ENCODE results near the gene LZTFL1. TPM values are rescaled to one million over a fixed set of nuclear protein-coding genes. Genes with fewer than 3 reads are reported as not detected.

LZTFL1 gene
- total RNA-seq, 1 experiment from 2014 or later = 9.1 TPM

DNA sequence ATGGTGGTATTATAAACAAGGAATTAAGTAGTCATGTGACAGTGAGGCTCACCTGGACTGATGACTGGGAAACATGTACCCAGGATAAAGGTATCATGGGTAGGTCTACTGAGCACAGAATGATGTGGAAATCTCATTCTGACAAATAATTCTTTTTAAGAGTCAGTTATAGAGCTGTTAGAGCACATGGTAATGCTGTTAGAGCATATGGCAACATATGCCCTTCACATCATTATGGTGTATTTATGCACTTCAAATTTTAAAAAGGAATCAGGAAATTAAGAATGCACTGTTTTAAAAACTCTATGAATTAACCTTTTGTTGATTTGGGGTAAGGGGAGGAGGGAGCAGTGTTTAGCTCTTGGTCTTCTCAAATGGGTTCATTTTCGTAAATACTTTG lies 47.3 kb downstream of the LZTFL1 start (continued):
- TF ChIP-seq, protein P1, sequence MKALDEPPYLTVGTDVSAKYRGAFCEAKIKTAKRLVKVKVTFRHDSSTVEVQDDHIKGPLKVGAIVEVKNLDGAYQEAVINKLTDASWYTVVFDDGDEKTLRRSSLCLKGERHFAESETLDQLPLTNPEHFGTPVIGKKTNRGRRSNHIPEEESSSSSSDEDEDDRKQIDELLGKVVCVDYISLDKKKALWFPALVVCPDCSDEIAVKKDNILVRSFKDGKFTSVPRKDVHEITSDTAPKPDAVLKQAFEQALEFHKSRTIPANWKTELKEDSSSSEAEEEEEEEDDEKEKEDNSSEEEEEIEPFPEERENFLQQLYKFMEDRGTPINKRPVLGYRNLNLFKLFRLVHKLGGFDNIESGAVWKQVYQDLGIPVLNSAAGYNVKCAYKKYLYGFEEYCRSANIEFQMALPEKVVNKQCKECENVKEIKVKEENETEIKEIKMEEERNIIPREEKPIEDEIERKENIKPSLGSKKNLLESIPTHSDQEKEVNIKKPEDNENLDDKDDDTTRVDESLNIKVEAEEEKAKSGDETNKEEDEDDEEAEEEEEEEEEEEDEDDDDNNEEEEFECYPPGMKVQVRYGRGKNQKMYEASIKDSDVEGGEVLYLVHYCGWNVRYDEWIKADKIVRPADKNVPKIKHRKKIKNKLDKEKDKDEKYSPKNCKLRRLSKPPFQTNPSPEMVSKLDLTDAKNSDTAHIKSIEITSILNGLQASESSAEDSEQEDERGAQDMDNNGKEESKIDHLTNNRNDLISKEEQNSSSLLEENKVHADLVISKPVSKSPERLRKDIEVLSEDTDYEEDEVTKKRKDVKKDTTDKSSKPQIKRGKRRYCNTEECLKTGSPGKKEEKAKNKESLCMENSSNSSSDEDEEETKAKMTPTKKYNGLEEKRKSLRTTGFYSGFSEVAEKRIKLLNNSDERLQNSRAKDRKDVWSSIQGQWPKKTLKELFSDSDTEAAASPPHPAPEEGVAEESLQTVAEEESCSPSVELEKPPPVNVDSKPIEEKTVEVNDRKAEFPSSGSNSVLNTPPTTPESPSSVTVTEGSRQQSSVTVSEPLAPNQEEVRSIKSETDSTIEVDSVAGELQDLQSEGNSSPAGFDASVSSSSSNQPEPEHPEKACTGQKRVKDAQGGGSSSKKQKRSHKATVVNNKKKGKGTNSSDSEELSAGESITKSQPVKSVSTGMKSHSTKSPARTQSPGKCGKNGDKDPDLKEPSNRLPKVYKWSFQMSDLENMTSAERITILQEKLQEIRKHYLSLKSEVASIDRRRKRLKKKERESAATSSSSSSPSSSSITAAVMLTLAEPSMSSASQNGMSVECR (CRISPR knock-in tag; IDR thresholded peaks at IDR 0.05; ENCODE audit: borderline replicate concordance) = no peak
- no peak for TF ChIP-seq NFYB (CRISPR knock-in tag; conservative IDR thresholded peaks at IDR 0.05; ENCODE audit: low read depth)
- TF ChIP-seq, protein P2, sequence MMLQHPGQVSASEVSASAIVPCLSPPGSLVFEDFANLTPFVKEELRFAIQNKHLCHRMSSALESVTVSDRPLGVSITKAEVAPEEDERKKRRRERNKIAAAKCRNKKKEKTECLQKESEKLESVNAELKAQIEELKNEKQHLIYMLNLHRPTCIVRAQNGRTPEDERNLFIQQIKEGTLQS (CRISPR knock-in tag; conservative IDR thresholded peaks at IDR 0.05) = no peak

DNA sequence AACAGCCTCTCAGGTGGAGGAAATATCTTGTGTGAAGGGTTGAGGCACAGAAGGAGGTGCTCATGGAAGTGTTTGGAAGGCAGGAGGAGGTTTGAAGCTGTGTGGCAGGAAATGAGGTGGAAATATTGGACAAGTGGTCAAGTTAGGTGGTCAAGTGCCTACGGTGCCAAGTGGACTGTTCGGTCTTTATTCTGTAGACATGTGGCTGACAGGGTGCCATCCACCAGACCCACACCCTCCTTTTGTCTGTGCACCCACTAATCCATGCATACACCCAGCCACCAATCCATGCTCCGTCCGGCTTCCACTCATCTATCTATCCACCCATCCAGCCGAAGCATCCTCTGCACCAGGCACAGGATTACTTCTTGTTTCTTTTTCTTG lies 47.8 kb downstream of the LZTFL1 start:
- no peak for TF ChIP-seq JAZF1 (CRISPR knock-in tag; IDR thresholded peaks at IDR 0.05)
- TF ChIP-seq, protein P3, sequence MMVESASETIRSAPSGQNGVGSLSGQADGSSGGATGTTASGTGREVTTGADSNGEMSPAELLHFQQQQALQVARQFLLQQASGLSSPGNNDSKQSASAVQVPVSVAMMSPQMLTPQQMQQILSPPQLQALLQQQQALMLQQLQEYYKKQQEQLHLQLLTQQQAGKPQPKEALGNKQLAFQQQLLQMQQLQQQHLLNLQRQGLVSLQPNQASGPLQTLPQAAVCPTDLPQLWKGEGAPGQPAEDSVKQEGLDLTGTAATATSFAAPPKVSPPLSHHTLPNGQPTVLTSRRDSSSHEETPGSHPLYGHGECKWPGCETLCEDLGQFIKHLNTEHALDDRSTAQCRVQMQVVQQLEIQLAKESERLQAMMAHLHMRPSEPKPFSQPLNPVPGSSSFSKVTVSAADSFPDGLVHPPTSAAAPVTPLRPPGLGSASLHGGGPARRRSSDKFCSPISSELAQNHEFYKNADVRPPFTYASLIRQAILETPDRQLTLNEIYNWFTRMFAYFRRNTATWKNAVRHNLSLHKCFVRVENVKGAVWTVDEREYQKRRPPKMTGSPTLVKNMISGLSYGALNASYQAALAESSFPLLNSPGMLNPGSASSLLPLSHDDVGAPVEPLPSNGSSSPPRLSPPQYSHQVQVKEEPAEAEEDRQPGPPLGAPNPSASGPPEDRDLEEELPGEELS (CRISPR knock-in tag; IDR thresholded peaks at IDR 0.05) = no peak
- TF ChIP-seq, protein P4, sequence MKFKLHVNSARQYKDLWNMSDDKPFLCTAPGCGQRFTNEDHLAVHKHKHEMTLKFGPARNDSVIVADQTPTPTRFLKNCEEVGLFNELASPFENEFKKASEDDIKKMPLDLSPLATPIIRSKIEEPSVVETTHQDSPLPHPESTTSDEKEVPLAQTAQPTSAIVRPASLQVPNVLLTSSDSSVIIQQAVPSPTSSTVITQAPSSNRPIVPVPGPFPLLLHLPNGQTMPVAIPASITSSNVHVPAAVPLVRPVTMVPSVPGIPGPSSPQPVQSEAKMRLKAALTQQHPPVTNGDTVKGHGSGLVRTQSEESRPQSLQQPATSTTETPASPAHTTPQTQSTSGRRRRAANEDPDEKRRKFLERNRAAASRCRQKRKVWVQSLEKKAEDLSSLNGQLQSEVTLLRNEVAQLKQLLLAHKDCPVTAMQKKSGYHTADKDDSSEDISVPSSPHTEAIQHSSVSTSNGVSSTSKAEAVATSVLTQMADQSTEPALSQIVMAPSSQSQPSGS (CRISPR knock-in tag; IDR thresholded peaks at IDR 0.05; ENCODE audit: borderline replicate concordance, low read depth) = no peak
- no peak for TF ChIP-seq CREM (CRISPR knock-in tag; IDR thresholded peaks at IDR 0.05)
- no peak for TF ChIP-seq FOXK1 (CRISPR knock-in tag; IDR thresholded peaks at IDR 0.05)
- TF ChIP-seq, protein P5, sequence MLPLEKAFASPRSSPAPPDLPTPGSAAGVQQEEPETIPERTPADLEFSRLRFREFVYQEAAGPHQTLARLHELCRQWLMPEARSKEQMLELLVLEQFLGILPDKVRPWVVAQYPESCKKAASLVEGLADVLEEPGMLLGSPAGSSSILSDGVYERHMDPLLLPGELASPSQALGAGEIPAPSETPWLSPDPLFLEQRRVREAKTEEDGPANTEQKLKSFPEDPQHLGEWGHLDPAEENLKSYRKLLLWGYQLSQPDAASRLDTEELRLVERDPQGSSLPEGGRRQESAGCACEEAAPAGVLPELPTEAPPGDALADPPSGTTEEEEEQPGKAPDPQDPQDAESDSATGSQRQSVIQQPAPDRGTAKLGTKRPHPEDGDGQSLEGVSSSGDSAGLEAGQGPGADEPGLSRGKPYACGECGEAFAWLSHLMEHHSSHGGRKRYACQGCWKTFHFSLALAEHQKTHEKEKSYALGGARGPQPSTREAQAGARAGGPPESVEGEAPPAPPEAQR (CRISPR knock-in tag; IDR thresholded peaks at IDR 0.05) = no peak
- TF ChIP-seq, protein P6, sequence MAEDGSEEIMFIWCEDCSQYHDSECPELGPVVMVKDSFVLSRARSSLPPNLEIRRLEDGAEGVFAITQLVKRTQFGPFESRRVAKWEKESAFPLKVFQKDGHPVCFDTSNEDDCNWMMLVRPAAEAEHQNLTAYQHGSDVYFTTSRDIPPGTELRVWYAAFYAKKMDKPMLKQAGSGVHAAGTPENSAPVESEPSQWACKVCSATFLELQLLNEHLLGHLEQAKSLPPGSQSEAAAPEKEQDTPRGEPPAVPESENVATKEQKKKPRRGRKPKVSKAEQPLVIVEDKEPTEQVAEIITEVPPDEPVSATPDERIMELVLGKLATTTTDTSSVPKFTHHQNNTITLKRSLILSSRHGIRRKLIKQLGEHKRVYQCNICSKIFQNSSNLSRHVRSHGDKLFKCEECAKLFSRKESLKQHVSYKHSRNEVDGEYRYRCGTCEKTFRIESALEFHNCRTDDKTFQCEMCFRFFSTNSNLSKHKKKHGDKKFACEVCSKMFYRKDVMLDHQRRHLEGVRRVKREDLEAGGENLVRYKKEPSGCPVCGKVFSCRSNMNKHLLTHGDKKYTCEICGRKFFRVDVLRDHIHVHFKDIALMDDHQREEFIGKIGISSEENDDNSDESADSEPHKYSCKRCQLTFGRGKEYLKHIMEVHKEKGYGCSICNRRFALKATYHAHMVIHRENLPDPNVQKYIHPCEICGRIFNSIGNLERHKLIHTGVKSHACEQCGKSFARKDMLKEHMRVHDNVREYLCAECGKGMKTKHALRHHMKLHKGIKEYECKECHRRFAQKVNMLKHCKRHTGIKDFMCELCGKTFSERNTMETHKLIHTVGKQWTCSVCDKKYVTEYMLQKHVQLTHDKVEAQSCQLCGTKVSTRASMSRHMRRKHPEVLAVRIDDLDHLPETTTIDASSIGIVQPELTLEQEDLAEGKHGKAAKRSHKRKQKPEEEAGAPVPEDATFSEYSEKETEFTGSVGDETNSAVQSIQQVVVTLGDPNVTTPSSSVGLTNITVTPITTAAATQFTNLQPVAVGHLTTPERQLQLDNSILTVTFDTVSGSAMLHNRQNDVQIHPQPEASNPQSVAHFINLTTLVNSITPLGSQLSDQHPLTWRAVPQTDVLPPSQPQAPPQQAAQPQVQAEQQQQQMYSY (CRISPR knock-in tag; IDR thresholded peaks at IDR 0.05) = no peak
- TF ChIP-seq, protein P2 (CRISPR knock-in tag; conservative IDR thresholded peaks at IDR 0.05) = no peak
- no peak for TF ChIP-seq NFATC4 (CRISPR knock-in tag; IDR thresholded peaks at IDR 0.05)
- peaks cover 11% of the 10 kb centered on the region for H3K9me3 Mint-ChIP-seq
- DNase-seq (ENCODE audit: low spot score) (no peak), ATAC-seq (no peak)
- CTCF ChIA-PET = no interaction called here
- POLR2A ChIA-PET = no interaction called here
- peaks cover 62% of the 10 kb centered on the region for H3K27me3 Mint-ChIP-seq (ENCODE audit: low read depth)
- peaks cover 9% of the 10 kb centered on the region for H3K36me3 Mint-ChIP-seq
- H3K4me1 Mint-ChIP-seq = peaks cover 15% of the 10 kb centered on the region
- H3K4me3 Mint-ChIP-seq = no peak overlapping the region
- no peak overlapping the region for H3K27ac Mint-ChIP-seq

Data from WTC11 (cell line).